WTC11 (cell line): ENCODE measurements around the gene COX14. TPM values are rescaled to one million over a fixed set of nuclear protein-coding genes. Genes with fewer than 3 reads are reported as not detected.

ENCODE experiments used
- ATAC-seq: fragments of 200-7000 bp; cut with Tn5 transposase; 2 replicates; pipeline ENCODE4 v1.10.0; 2021; ENCODE audit warnings: mild to moderate bottlenecking, moderate library complexity
- CTCF ChIA-PET: fragments of 300-600 bp; sonication (Branson Sonifier 250); formaldehyde crosslinking; loops from one replicate; lab custom pipeline; 2021; ENCODE audit warnings: antibody characterized with exemption; lab: Charles Lee
- POLR2A ChIA-PET: fragments of 350-600 bp; sonication (Branson Sonifier 250); formaldehyde crosslinking; loops from one replicate; lab custom pipeline; 2021; ENCODE audit warnings: antibody characterized with exemption; lab: Charles Lee
- DNase-seq: peaks from one replicate; pipeline ENCODE4 v3.0.0; 2021; ENCODE audit warnings: low spot score
- H3K27ac Mint-ChIP-seq: 2 replicates; pipeline ENCODE4 v1.8.0; 2021; ENCODE audit warnings: mixed read lengths
- H3K27me3 Mint-ChIP-seq: 2 replicates; pipeline ENCODE4 v1.8.0; 2021; ENCODE audit warnings: low read depth, mild to moderate bottlenecking, moderate library complexity, mixed read lengths
- H3K36me3 Mint-ChIP-seq: 2 replicates; pipeline ENCODE4 v1.8.0; 2021; ENCODE audit warnings: mixed read lengths
- H3K4me1 Mint-ChIP-seq: 2 replicates; pipeline ENCODE4 v1.8.0; 2022; ENCODE audit warnings: mixed read lengths
- H3K4me3 Mint-ChIP-seq: 2 replicates; pipeline ENCODE4 v1.8.0; 2021; ENCODE audit warnings: mild to moderate bottlenecking, moderate library complexity, mixed read lengths
- H3K9me3 Mint-ChIP-seq: 2 replicates; pipeline ENCODE4 v1.8.0; 2021; ENCODE audit warnings: mixed read lengths
- ATF3 ChIP-seq: sonication (generic); formaldehyde crosslinking; conservative IDR thresholded peaks from 2 replicates; pipeline ENCODE4 v1.8.1; 2022; ENCODE audit warnings: mild to moderate bottlenecking, missing genetic modification reagents
- CREB1 ChIP-seq: sonication (generic); formaldehyde crosslinking; IDR thresholded peaks from 2 replicates; pipeline ENCODE4 v1.8.0; 2023; ENCODE audit warnings: mild to moderate bottlenecking, missing genetic modification reagents
- FOXJ3 ChIP-seq: sonication (generic); formaldehyde crosslinking; IDR thresholded peaks from 2 replicates; pipeline ENCODE4 v1.9.0; 2021; ENCODE audit warnings: missing genetic modification reagents, mild to moderate bottlenecking, borderline replicate concordance
- FOXP4 ChIP-seq: sonication (generic); formaldehyde crosslinking; IDR thresholded peaks from 2 replicates; pipeline ENCODE4 v1.8.0; 2022; ENCODE audit warnings: mild to moderate bottlenecking, missing genetic modification reagents
- GABPB1 ChIP-seq: sonication (generic); formaldehyde crosslinking; IDR thresholded peaks from 2 replicates; pipeline ENCODE4 v1.8.1; 2023; ENCODE audit warnings: mild to moderate bottlenecking, missing genetic modification reagents
- GRHL2 ChIP-seq: fragments of 250-450 bp; sonication (Bioruptor Pico); IDR thresholded peaks from 2 replicates; pipeline ENCODE4 v1.8.0; 2022; ENCODE audit warnings: mild to moderate bottlenecking, moderate library complexity; ENCODE audit not compliant: insufficient replicate concordance, severe bottlenecking
- IRF1 ChIP-seq: sonication (generic); formaldehyde crosslinking; IDR thresholded peaks from 2 replicates; pipeline ENCODE4 v1.8.0; 2023; ENCODE audit warnings: missing genetic modification reagents
- JAZF1 ChIP-seq: fragments of 250-450 bp; sonication (Bioruptor Pico); IDR thresholded peaks from 2 replicates; pipeline ENCODE4 v1.9.0; 2021; ENCODE audit warnings: moderate library complexity, mild to moderate bottlenecking, inconsistent platforms
- NFE2L1 ChIP-seq: sonication (generic); formaldehyde crosslinking; IDR thresholded peaks from 2 replicates; pipeline ENCODE4 v1.8.1; 2023; ENCODE audit warnings: missing genetic modification reagents
- PRDM15 ChIP-seq: sonication (generic); formaldehyde crosslinking; IDR thresholded peaks from 2 replicates; pipeline ENCODE4 v1.8.0; 2022; ENCODE audit warnings: missing genetic modification reagents
- PRRX2 ChIP-seq: fragments of 250-450 bp; sonication (Bioruptor Pico); IDR thresholded peaks from 2 replicates; pipeline ENCODE4 v1.8.0; 2021; ENCODE audit warnings: mild to moderate bottlenecking
- RELA ChIP-seq: sonication (generic); formaldehyde crosslinking; IDR thresholded peaks from 2 replicates; pipeline ENCODE4 v1.8.1; 2022; ENCODE audit warnings: missing genetic modification reagents, mild to moderate bottlenecking, borderline replicate concordance
- TCF7 ChIP-seq: sonication (generic); formaldehyde crosslinking; IDR thresholded peaks from 2 replicates; pipeline ENCODE4 v1.8.0; 2022; ENCODE audit warnings: mild to moderate bottlenecking, low read depth, missing genetic modification reagents, moderate library complexity
- TEAD1 ChIP-seq: sonication (generic); formaldehyde crosslinking; IDR thresholded peaks from 2 replicates; pipeline ENCODE4 v1.8.0; 2022; ENCODE audit warnings: mild to moderate bottlenecking, missing genetic modification reagents
- TEAD4 ChIP-seq: sonication (generic); formaldehyde crosslinking; IDR thresholded peaks from 2 replicates; pipeline ENCODE4 v1.8.0; 2022; ENCODE audit warnings: mild to moderate bottlenecking, missing genetic modification reagents
- TP53 ChIP-seq: sonication (generic); formaldehyde crosslinking; IDR thresholded peaks from 2 replicates; pipeline ENCODE4 v1.8.1; 2023; ENCODE audit warnings: mild to moderate bottlenecking, missing genetic modification reagents
- ZBTB43 ChIP-seq: sonication (generic); formaldehyde crosslinking; IDR thresholded peaks from 2 replicates; pipeline ENCODE4 v1.8.1; 2023; ENCODE audit warnings: mild to moderate bottlenecking, missing genetic modification reagents
- ZMAT4 ChIP-seq: fragments of 250-450 bp; sonication (Bioruptor Pico); IDR thresholded peaks from 2 replicates; pipeline ENCODE4 v1.9.0; 2021; ENCODE audit warnings: mild to moderate bottlenecking
- ZNF121 ChIP-seq: sonication (generic); formaldehyde crosslinking; IDR thresholded peaks from 2 replicates; pipeline ENCODE4 v1.8.0; 2023; ENCODE audit warnings: missing genetic modification reagents
- ZNF232 ChIP-seq: sonication (generic); formaldehyde crosslinking; IDR thresholded peaks from 2 replicates; pipeline ENCODE4 v1.8.0; 2022; ENCODE audit warnings: mild to moderate bottlenecking, missing genetic modification reagents
- ZNF396 ChIP-seq: fragments of 250-450 bp; sonication (Bioruptor Pico); IDR thresholded peaks from 2 replicates; pipeline ENCODE4 v1.8.0; 2021; ENCODE audit warnings: mild to moderate bottlenecking, moderate library complexity, borderline replicate concordance
- ZNF512 ChIP-seq: sonication (generic); formaldehyde crosslinking; IDR thresholded peaks from 2 replicates; pipeline ENCODE4 v1.8.1; 2022; ENCODE audit warnings: missing genetic modification reagents, borderline replicate concordance
- total RNA-seq: library from RNA; stranded (reverse); gene quantifications from 3 replicates; pipeline ENCODE4 v1.2.3, GENCODE V29; 2021

The COX14 gene
- total RNA-seq, 1 experiment from 2014 or later = 41.4 TPM

GRCh38 chr12:50090391-50090790 lies 21.6 kb upstream of the COX14 start:
- TF ChIP-seq GRHL2 (CRISPR knock-in tag) (no peak), ZBTB43 (CRISPR knock-in tag) (no peak), TEAD1 (CRISPR knock-in tag) (no peak), GABPB1 (CRISPR knock-in tag) (no peak), ATF3 (CRISPR knock-in tag) (no peak), NFE2L1 (CRISPR knock-in tag) (no peak), ZNF512 (CRISPR knock-in tag) (no peak), IRF1 (CRISPR knock-in tag) (no peak), ZNF396 (no peak), ZNF121 (CRISPR knock-in tag) (no peak), JAZF1 (CRISPR knock-in tag) (no peak), CREB1 (no peak), TP53 (CRISPR knock-in tag) (no peak), FOXP4 (CRISPR knock-in tag) (no peak), TEAD4 (CRISPR knock-in tag) (no peak), PRRX2 (no peak), ZMAT4 (CRISPR knock-in tag) (no peak), ZNF232 (CRISPR knock-in tag) (no peak), TCF7 (CRISPR knock-in tag) (no peak)
- no peaks in the 10 kb centered on the region for H3K9me3 Mint-ChIP-seq
- H3K36me3 Mint-ChIP-seq = peaks cover 77% of the 10 kb centered on the region
- no peak overlapping the region for H3K4me3 Mint-ChIP-seq
- H3K27me3 Mint-ChIP-seq = no peaks in the 10 kb centered on the region
- no peak for ATAC-seq
- no peak for DNase-seq
- CTCF ChIA-PET = interaction anchor here (0.6 to 1.3 kb wide), 3 partner anchors 117 to 128 kb away, joined by 3 to 6 read pairs (median 5); no protein-coding TSS in a partner anchor
- H3K27ac Mint-ChIP-seq = no peak overlapping the region
- H3K4me1 Mint-ChIP-seq = peaks cover 6% of the 10 kb centered on the region
- POLR2A ChIA-PET = no interaction called here

GRCh38 chr12:50097952-50098351 lies 14.1 kb upstream of the COX14 start:
- Mint-ChIP-seq H3K27ac (no peak overlapping the region), H3K36me3 (peaks cover 77% of the 10 kb centered on the region), H3K27me3 (no peaks in the 10 kb centered on the region), H3K4me1 (peaks cover 16% of the 10 kb centered on the region), H3K9me3 (no peaks in the 10 kb centered on the region), H3K4me3 (no peak overlapping the region)
- TF ChIP-seq FOXJ3 (no peak), RELA (CRISPR knock-in tag) (no peak), PRDM15 (no peak)
- POLR2A ChIA-PET = interaction anchor here (0.7 to 0.9 kb wide), 2 partner anchors 216 to 219 kb away, joined by 3 to 5 read pairs; no protein-coding TSS in a partner anchor
- ATAC-seq (no peak), DNase-seq (no peak)
- CTCF ChIA-PET = interaction anchor here (0.5 kb wide), 1 partner anchor 424 kb away, joined by 4 read pairs; no protein-coding TSS in a partner anchor
